ENCODE results near the gene FBXW2. TPM values are rescaled to one million over a fixed set of nuclear protein-coding genes. Genes with fewer than 3 reads are reported as not detected.

FBXW2 gene
- total RNA-seq, 1 experiment from 2014 or later, result 46.0 TPM

DNA sequence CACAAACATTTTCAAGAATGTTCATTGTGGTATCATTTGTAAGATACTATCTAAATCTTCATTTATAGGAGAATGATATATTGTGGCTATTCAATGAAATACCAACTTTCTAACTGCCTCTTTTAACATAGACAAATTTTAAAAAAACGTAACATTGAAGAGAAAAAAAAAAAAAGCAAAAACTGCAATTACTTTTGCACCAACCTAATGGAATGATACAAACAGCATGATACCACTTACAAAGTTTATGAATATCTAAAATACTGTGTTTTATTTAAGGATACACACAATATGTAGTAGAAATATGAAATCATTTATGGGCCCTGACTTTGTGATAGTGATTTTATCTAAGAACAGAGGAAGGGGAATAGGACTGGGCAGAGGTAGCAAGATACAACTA lies 25.4 kb upstream of the FBXW2 start:
- ChIA-PET POLR2A (no interaction called here), CTCF (no interaction called here)
- intact Hi-C loops (cut with micrococcal nuclease; ENCODE audit: unreplicated experiment), result no loop called here
- ATAC-seq, result no peak
- Histone ChIP-seq H3K4me1 (ENCODE audit: control insufficient read depth, insufficient read depth, low read length) (no peaks in the 10 kb centered on the region), H3K27me3 (ENCODE audit: control insufficient read depth, insufficient read depth, low read length) (no peaks in the 10 kb centered on the region), H3K27ac (ENCODE audit: low read length) (no peak overlapping the region), H3K9me3 (ENCODE audit: control insufficient read depth, insufficient read depth, low read depth, low read length) (no peaks in the 10 kb centered on the region), H3K4me3 (ENCODE audit: low read depth in 2 of 2, low read length in 2 of 2) (no peak overlapping the region), H3K36me3 (ENCODE audit: control insufficient read depth, insufficient read depth, low read length) (peaks cover 25% of the 10 kb centered on the region)
- TF ChIP-seq SIN3A (IDR thresholded peaks at IDR 0.05; ENCODE audit: borderline replicate concordance, insufficient read depth, low read depth, low read length) (no peak), REST (IDR thresholded peaks at IDR 0.05; ENCODE audit: insufficient read depth in 1 of 2, low read depth in 2 of 2, low read length in 1 of 2) (no peak), POLR2AphosphoS5 (IDR thresholded peaks at IDR 0.05; ENCODE audit: low read depth, low read length) (no peak), TCF7L2 (IDR thresholded peaks at IDR 0.05; ENCODE audit: low read depth, low read length) (no peak)
- TF ChIP-seq, protein P1, sequence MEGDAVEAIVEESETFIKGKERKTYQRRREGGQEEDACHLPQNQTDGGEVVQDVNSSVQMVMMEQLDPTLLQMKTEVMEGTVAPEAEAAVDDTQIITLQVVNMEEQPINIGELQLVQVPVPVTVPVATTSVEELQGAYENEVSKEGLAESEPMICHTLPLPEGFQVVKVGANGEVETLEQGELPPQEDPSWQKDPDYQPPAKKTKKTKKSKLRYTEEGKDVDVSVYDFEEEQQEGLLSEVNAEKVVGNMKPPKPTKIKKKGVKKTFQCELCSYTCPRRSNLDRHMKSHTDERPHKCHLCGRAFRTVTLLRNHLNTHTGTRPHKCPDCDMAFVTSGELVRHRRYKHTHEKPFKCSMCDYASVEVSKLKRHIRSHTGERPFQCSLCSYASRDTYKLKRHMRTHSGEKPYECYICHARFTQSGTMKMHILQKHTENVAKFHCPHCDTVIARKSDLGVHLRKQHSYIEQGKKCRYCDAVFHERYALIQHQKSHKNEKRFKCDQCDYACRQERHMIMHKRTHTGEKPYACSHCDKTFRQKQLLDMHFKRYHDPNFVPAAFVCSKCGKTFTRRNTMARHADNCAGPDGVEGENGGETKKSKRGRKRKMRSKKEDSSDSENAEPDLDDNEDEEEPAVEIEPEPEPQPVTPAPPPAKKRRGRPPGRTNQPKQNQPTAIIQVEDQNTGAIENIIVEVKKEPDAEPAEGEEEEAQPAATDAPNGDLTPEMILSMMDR (IDR thresholded peaks at IDR 0.05), result no peak
- DNase-seq (ENCODE audit: low read depth, low spot score), result no peak
- BruUV-seq (replicated peaks), result no TSS peak
- in situ Hi-C loops (cut with HindIII; ENCODE audit: low pct_unique_long_range_greater_than_20kb, low sequenced_read_pairs), result no loop called here

DNA sequence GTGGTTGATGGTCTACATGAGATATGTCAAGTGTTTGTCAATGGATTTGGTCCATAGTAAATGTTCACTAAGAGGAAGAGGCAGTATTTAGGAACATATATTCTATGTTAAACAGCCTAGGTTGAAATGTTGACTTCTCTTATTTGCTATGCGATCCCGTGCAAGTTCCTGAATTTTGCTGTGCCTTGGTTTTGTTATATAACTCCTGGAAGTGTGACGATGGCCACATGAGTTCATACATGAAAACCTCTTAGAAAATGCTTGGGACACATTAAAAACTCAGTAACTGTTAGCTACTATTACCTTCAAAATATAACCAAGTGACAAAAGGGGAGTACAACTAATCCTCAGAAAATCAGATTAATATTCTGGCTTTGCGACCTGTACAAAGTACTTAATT lies 21.9 kb upstream of the FBXW2 start:
- CTCF ChIA-PET, result no interaction called here
- intact Hi-C loops (cut with micrococcal nuclease; ENCODE audit: unreplicated experiment) (no loop called here), in situ Hi-C loops (cut with HindIII; ENCODE audit: low pct_unique_long_range_greater_than_20kb, low sequenced_read_pairs) (no loop called here)
- BruUV-seq (replicated peaks), result no TSS peak
- POLR2A ChIA-PET, result no interaction called here
- no peak overlapping the region for H3K4me3 ChIP-seq (ENCODE audit: low read depth in 2 of 2, low read length in 2 of 2)
- H3K4me1 ChIP-seq (ENCODE audit: control insufficient read depth, insufficient read depth, low read length), result no peaks in the 10 kb centered on the region
- peaks cover 13% of the 10 kb centered on the region for H3K36me3 ChIP-seq (ENCODE audit: control insufficient read depth, insufficient read depth, low read length)
- DNase-seq (ENCODE audit: low read depth, low spot score) (no peak), ATAC-seq (no peak)
- H3K27ac ChIP-seq (ENCODE audit: low read length), result no peak overlapping the region
- TF ChIP-seq SIN3A (IDR thresholded peaks at IDR 0.05; ENCODE audit: borderline replicate concordance, insufficient read depth, low read depth, low read length) (no peak), REST (IDR thresholded peaks at IDR 0.05; ENCODE audit: insufficient read depth in 1 of 2, low read depth in 2 of 2, low read length in 1 of 2) (no peak), TCF7L2 (IDR thresholded peaks at IDR 0.05; ENCODE audit: low read depth, low read length) (no peak), POLR2AphosphoS5 (IDR thresholded peaks at IDR 0.05; ENCODE audit: low read depth, low read length) (no peak)
- TF ChIP-seq, protein P1 (IDR thresholded peaks at IDR 0.05), result no peak
- H3K9me3 ChIP-seq (ENCODE audit: control insufficient read depth, insufficient read depth, low read depth, low read length), result no peaks in the 10 kb centered on the region
- H3K27me3 ChIP-seq (ENCODE audit: control insufficient read depth, insufficient read depth, low read length), result no peaks in the 10 kb centered on the region
